ENCODE data around the gene TMEM150B.

Gene TMEM150B

DNA sequence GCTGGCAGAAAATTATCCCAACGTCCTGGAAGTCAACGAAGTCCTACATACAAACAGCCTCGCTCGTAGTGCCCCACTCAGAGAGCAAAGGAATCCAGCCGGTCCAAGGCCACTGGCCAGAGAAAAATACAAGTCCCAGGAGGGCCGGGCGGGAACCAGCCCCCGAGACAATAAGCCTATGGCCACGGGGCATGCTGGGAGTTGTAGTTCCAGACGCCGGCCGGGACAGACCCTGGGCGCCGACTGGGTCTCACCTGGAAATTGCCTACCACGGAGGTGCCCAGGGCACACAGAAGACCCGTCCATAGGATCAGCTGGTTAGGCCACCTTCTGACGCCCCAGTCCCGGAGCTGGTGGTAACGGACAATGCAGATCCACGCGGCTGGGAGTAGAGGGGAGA lies 5.4 kb downstream of the TMEM150B start:
- Histone ChIP-seq H3K9ac (ENCODE audit: low read length) (no peak overlapping the region), H3K27ac (ENCODE audit: low read depth, low read length) (no peak overlapping the region), H3K36me3 (ENCODE audit: control insufficient read depth, insufficient read depth, low read length) (no peaks in the 10 kb centered on the region), H3K27me3 (ENCODE audit: control insufficient read depth, insufficient read depth, low read length) (peaks cover 4% of the 10 kb centered on the region), H3K4me3 (ENCODE audit: low read length) (no peak overlapping the region), H3K4me1 (ENCODE audit: control insufficient read depth, insufficient read depth, low read length) (no peaks in the 10 kb centered on the region)

DNA sequence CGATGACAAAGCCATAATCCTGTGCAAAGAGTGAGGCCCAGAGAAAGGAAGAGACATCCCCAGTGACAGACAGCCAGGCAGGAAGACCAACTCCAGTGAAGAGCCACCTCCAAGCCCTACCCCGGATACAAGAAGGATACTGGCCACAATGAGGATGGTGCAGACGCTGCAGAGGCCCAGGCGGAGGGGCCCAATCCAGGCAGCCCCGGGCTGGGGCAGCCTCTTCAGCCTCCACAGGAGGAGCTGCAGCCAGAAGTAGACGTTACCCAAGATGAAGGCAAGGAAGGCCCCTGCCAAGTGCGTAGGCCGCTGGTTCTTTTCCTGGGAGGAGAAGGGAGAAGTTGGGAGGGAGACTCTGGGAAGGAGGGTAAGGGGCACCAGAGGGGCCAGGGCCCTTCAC lies 8.5 kb downstream of the TMEM150B start:
- H3K4me1 ChIP-seq (ENCODE audit: control insufficient read depth, insufficient read depth, low read length): no peaks in the 10 kb centered on the region
- no peak overlapping the region for H3K9ac ChIP-seq (ENCODE audit: low read length)
- H3K36me3 ChIP-seq (ENCODE audit: control insufficient read depth, insufficient read depth, low read length): no peaks in the 10 kb centered on the region
- H3K27me3 ChIP-seq (ENCODE audit: control insufficient read depth, insufficient read depth, low read length): peaks cover 4% of the 10 kb centered on the region
- no peak overlapping the region for H3K4me3 ChIP-seq (ENCODE audit: low read length)
- no peak overlapping the region for H3K27ac ChIP-seq (ENCODE audit: low read depth, low read length)

DNA sequence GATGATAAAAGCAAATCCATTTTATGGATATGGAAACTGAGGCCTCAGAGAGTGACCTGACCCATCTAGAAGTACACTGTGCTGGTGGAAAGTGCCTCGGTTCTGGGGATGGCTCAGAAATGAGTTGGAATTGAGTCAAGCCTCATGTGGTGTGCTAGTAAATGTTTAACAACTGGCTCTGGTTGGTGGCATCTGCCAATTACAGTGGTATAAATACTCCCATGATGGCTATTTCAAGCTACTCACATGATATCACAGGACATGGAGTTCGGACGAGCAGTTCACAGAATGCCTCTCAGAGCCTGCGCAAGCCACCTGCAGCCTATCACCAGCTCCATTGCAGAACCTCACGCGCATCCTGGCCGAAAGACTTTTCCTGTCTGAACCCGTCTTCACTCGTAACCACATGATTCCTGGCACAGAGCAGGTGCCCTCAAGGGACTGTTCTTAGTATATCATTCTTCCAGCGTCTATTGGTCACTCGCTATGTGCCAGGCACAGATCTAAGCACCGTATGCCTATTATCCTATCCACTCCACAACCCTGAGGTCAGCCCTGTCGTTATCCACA lies 9.1 kb downstream of the TMEM150B start:
- no peak overlapping the region for H3K27ac ChIP-seq (ENCODE audit: low read depth, low read length)
- H3K4me1 ChIP-seq (ENCODE audit: control insufficient read depth, insufficient read depth, low read length): no peaks in the 10 kb centered on the region
- no peaks in the 10 kb centered on the region for H3K36me3 ChIP-seq (ENCODE audit: control insufficient read depth, insufficient read depth, low read length)
- peaks cover 3% of the 10 kb centered on the region for H3K27me3 ChIP-seq (ENCODE audit: control insufficient read depth, insufficient read depth, low read length)
- no peak overlapping the region for H3K9ac ChIP-seq (ENCODE audit: low read length)
- H3K4me3 ChIP-seq (ENCODE audit: low read length): no peak overlapping the region

DNA sequence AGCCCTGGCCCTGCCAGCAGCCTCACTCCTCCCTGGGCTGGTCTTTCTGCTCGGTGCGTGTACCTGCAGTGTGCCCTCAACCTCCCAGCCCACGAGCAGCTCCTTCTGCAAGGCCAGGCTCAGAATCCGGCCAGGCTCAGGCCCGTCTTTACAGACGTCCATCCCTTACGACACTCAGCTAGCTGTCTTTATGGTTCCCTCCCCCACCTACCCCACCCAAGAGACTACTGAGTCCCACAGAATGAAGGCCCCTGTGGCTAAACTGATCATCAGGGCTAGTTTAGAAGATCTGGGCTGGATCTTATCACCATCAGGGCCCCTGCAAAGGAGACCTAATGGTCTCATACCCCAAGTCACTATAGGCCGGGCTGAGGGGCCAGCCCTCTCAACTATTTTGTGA lies 10.7 kb downstream of the TMEM150B start:
- Histone ChIP-seq H3K4me3 (ENCODE audit: low read length) (no peak overlapping the region), H3K36me3 (ENCODE audit: control insufficient read depth, insufficient read depth, low read length) (no peaks in the 10 kb centered on the region), H3K27ac (ENCODE audit: low read depth, low read length) (no peak overlapping the region)

GRCh38 chr19:55312621-55313512 lies 12.3 kb downstream of the TMEM150B start:
- H3K36me3 ChIP-seq (ENCODE audit: control insufficient read depth, insufficient read depth, low read length): no peaks in the 10 kb centered on the region
- H3K27me3 ChIP-seq (ENCODE audit: control insufficient read depth, insufficient read depth, low read length): no peaks in the 10 kb centered on the region
- H3K9ac ChIP-seq (ENCODE audit: low read length): no peak overlapping the region
- H3K27ac ChIP-seq (ENCODE audit: low read depth, low read length): no peak overlapping the region
- H3K4me1 ChIP-seq (ENCODE audit: control insufficient read depth, insufficient read depth, low read length): no peaks in the 10 kb centered on the region
- H3K4me3 ChIP-seq (ENCODE audit: low read length): no peak overlapping the region

More for the DNA sequence above, 10.7 kb downstream of the TMEM150B start:
- Histone ChIP-seq H3K9ac (ENCODE audit: low read length) (no peak overlapping the region), H3K27me3 (ENCODE audit: control insufficient read depth, insufficient read depth, low read length) (no peaks in the 10 kb centered on the region), H3K4me1 (ENCODE audit: control insufficient read depth, insufficient read depth, low read length) (no peaks in the 10 kb centered on the region)

GRCh38 chr19:55311797-55312196 lies 13.3 kb downstream of the TMEM150B start:
- no peaks in the 10 kb centered on the region for H3K4me1 ChIP-seq (ENCODE audit: control insufficient read depth, insufficient read depth, low read length)
- no peak overlapping the region for H3K4me3 ChIP-seq (ENCODE audit: low read length)
- peaks cover under 1% of the 10 kb centered on the region for H3K36me3 ChIP-seq (ENCODE audit: control insufficient read depth, insufficient read depth, low read length)
- H3K9ac ChIP-seq (ENCODE audit: low read length): no peak overlapping the region
- H3K27ac ChIP-seq (ENCODE audit: low read depth, low read length): no peak overlapping the region
- no peaks in the 10 kb centered on the region for H3K27me3 ChIP-seq (ENCODE audit: control insufficient read depth, insufficient read depth, low read length)

DNA sequence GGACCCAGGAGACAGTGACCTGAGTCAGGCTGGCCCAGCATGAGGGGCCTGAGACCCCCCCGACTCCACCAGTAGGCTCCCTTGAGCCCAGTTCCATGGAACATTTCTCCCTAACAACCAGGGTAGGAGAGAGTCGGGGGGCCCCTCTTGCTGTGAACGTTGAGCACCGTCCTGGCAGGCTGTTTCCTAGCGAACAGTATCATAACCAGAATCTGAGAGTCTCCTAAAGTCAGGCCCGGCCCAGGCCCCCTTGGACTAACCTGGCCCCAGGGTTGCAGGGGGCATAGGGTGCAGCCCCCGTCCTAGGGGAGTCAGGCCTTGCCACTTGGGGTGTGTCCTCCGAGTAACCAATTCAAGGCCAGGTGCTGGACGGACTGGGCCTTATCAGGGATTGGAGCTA lies 13.7 kb downstream of the TMEM150B start:
- no peak overlapping the region for H3K9ac ChIP-seq (ENCODE audit: low read length)
- peaks cover 2% of the 10 kb centered on the region for H3K36me3 ChIP-seq (ENCODE audit: control insufficient read depth, insufficient read depth, low read length)
- H3K27ac ChIP-seq (ENCODE audit: low read depth, low read length): no peak overlapping the region
- H3K27me3 ChIP-seq (ENCODE audit: control insufficient read depth, insufficient read depth, low read length): no peaks in the 10 kb centered on the region
- no peaks in the 10 kb centered on the region for H3K4me1 ChIP-seq (ENCODE audit: control insufficient read depth, insufficient read depth, low read length)
- H3K4me3 ChIP-seq (ENCODE audit: low read length): no peak overlapping the region

DNA sequence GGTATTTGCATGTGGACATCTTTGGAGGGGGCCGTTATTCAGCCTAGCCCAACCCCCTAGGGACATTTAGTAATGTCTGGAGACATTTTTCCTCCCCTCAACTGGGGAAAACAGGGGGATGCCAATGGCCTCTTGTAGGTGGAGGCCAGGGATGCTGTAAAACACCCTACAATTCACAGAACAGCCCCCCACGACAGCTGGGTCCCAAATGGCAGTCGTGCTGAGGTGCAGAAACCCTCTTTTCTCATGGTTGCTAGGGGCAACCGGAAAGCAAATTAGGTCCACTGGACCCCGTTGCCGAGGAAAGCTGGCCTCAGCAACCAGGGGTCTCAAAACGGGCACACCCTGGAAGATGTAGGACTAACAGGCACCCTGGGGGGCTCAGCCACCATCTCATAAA lies 14.6 kb downstream of the TMEM150B start:
- Histone ChIP-seq H3K4me3 (ENCODE audit: low read length) (no peak overlapping the region), H3K27me3 (ENCODE audit: control insufficient read depth, insufficient read depth, low read length) (no peaks in the 10 kb centered on the region), H3K4me1 (ENCODE audit: control insufficient read depth, insufficient read depth, low read length) (no peaks in the 10 kb centered on the region), H3K9ac (ENCODE audit: low read length) (no peak overlapping the region), H3K36me3 (ENCODE audit: control insufficient read depth, insufficient read depth, low read length) (peaks cover 2% of the 10 kb centered on the region), H3K27ac (ENCODE audit: low read depth, low read length) (no peak overlapping the region)

- H3K27me3 ChIP-seq (ENCODE audit: control insufficient read depth, insufficient read depth, low read length): no peaks in the 10 kb centered on the region
- peaks cover 2% of the 10 kb centered on the region for H3K36me3 ChIP-seq (ENCODE audit: control insufficient read depth, insufficient read depth, low read length)
- H3K4me3 ChIP-seq (ENCODE audit: low read length): no peak overlapping the region
- H3K4me1 ChIP-seq (ENCODE audit: control insufficient read depth, insufficient read depth, low read length): no peaks in the 10 kb centered on the region
- no peak overlapping the region for H3K27ac ChIP-seq (ENCODE audit: low read depth, low read length)
- H3K9ac ChIP-seq (ENCODE audit: low read length): no peak overlapping the region
Observed at GRCh38 chr19:55309448-55309847, 15.7 kb downstream of the TMEM150B start.

DNA sequence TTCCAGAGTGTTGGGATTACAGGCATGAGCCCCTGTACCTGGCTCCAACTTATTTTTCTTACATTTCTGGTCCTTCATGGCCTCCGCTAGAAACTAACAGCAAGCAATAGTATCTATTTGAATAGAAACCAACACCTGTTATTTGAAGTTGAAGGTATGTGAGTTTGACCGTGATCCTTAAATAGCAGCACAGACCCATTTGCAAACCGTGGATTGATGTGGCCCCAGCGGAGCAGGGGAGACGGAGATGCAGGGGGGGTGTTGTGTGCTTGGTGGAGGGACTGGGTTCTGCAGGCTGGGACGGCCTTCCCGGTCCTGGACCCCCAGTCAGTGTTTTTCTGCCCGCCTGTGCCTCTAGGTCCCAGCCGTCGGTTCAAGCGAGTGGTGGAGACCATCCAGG lies 16.9 kb downstream of the TMEM150B start:
- Histone ChIP-seq H3K4me3 (ENCODE audit: low read length) (no peak overlapping the region), H3K4me1 (ENCODE audit: control insufficient read depth, insufficient read depth, low read length) (no peaks in the 10 kb centered on the region), H3K36me3 (ENCODE audit: control insufficient read depth, insufficient read depth, low read length) (peaks cover 2% of the 10 kb centered on the region), H3K27ac (ENCODE audit: low read depth, low read length) (no peak overlapping the region), H3K27me3 (ENCODE audit: control insufficient read depth, insufficient read depth, low read length) (no peaks in the 10 kb centered on the region), H3K9ac (ENCODE audit: low read length) (no peak overlapping the region)

- Histone ChIP-seq H3K27me3 (ENCODE audit: control insufficient read depth, insufficient read depth, low read length) (no peaks in the 10 kb centered on the region), H3K9ac (ENCODE audit: low read length) (no peak overlapping the region), H3K4me1 (ENCODE audit: control insufficient read depth, insufficient read depth, low read length) (no peaks in the 10 kb centered on the region), H3K4me3 (ENCODE audit: low read length) (no peak overlapping the region), H3K36me3 (ENCODE audit: control insufficient read depth, insufficient read depth, low read length) (peaks cover 2% of the 10 kb centered on the region), H3K27ac (ENCODE audit: low read depth, low read length) (no peak overlapping the region)
Observed at GRCh38 chr19:55306712-55307111, 18.4 kb downstream of the TMEM150B start.

GRCh38 chr19:55305983-55306562 lies 19.1 kb downstream of the TMEM150B start:
- Histone ChIP-seq H3K27ac (ENCODE audit: low read depth, low read length) (no peak overlapping the region), H3K9ac (ENCODE audit: low read length) (no peak overlapping the region), H3K4me3 (ENCODE audit: low read length) (no peak overlapping the region), H3K4me1 (ENCODE audit: control insufficient read depth, insufficient read depth, low read length) (no peaks in the 10 kb centered on the region), H3K27me3 (ENCODE audit: control insufficient read depth, insufficient read depth, low read length) (no peaks in the 10 kb centered on the region), H3K36me3 (ENCODE audit: control insufficient read depth, insufficient read depth, low read length) (peaks cover 2% of the 10 kb centered on the region)
